ENCODE measurements around the gene DMBT1.
"Not testable (repeated sequence)": the region's sequence is repeated elsewhere in the genome, so short reads cannot be mapped to it uniquely, and the experiment has no call there.

DMBT1 gene

DNA sequence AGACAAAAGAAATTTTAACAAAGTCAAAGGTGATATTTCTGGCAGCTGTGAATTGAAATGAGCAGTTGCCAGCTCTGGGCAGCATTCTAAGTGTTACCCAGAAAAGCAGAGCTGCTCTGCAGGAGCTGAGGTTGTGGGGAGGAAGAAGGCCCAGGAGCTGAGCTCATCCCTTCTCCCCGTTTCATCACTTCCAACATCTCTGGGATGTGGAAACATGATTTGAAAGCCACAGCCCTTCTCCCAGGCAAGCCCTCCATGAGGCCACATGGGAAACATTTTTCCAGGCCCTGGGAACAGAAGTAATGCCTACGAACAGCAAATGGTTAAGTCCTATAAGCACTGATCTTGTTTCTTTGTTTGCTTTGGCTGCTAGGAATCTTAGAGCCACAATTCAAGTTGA, 10.9 kb upstream of the DMBT1 start:
- no peak for DNase-seq

- DNase-seq, result no peak
Observed at GRCh38 chr10:122550427-122550826, 10.1 kb upstream of the DMBT1 start.

DNA sequence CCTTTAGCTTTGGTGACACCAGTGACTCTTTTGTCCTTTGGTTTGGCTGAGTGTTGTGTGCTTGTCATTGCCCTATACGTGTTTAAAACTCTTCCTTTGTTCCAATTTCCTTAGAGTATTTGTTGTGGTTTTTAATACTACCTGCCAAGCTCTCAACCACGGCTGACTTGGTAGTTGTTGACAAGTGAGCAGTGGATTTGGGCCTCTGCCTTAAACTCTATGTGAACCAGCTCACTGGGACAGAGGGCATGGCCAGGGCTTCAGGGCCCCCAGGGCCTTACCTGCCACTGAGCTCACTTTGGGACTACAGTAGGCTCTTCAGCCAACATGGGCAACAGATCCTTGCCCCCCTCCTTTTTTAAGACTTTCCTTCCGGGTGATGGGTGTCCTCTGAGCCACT, 9.6 kb upstream of the DMBT1 start:
- DNase-seq, result no peak

GRCh38 chr10:122551450-122551849, 9.1 kb upstream of the DMBT1 start:
- no peak for DNase-seq

GRCh38 chr10:122553341-122553740, 7.2 kb upstream of the DMBT1 start:
- DNase-seq, result no peak

GRCh38 chr10:122554131-122555036, 6.2 kb upstream of the DMBT1 start:
- DNase-seq, result no peak

GRCh38 chr10:122555442-122555841, 5.1 kb upstream of the DMBT1 start:
- DNase-seq, result no peak

GRCh38 chr10:122557516-122557915, 3.0 kb upstream of the DMBT1 start:
- DNase-seq, result no peak

DNA sequence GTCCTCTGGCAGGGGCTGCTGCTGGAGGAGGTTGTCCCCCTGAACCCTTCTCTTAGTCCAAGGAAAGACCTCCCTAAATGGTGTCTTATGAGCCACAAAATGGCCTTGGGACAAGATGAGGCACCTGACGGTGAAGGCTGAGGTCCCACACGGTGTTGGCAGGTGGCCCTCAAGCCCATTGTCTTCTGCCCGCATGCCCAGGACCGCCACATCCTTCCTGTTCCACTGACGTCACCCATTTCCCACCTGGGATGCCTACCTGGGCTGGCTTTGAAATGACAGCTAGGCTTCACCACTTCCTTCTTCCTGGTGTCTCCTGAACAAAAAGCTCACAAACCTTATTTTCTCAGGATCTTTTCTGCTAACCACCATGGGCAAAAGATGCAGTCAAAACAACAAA, 2.1 kb upstream of the DMBT1 start:
- DNase-seq, result no peak

DNA sequence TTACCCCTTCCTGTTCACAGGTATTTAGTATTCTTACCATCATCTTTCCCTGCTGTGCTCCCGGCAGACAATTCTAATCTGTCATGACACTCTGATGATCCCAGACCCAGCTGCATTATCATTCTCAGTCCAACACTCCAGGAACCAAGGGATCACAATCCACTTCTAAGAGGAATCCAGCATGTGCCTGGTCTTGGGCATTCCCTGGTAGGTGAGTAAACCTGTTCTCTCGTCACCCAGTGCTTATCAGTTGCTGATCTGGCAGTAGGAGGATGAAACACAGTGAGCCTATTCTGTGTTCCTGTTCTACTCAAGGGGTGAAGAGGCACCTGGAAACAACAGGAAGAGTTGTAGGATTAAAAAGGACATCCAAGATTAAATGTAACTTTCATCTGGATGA, 1.3 kb upstream of the DMBT1 start:
- DNase-seq, result no peak

DNA sequence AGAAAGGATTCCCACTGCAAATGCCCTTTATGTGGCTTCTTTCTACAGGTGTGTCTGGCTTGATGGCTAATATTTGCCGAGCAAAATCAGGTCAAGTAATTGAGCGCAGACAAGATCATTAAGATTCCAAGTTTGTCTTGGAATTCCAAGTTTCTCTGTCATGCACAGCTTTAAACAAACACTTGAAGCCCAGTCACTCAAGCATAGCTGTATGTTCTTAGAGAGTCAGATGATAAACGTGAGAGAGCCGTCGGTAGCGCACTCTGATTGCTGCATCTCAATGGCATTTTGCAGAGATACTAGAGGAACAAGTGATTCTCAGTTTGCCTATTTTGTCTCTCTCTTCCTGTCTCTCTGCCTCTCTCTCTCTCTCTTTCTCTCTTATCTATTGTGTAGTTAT, 658 bp downstream of the DMBT1 start:
- DNase-seq, result no peak

DNA sequence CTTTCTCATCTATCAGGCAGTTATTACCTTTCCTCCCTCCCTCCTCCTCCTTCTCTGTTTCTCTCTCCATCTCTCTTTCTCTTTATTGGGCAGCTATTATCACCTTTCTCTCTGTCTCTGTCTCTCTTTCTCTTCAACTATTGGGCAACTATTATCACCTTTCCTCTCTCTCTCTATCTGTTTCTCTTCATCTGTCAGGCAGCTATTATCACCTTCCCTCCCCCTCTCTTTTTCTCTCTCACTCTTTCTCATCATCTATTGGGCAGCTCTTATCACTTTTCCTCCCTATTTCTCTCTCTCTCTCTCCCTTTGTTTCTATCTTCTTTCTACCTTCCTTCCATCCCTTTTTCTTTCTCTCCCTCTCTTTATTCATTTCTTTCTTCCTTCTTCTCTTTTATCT, 1.2 kb downstream of the DMBT1 start:
- DNase-seq, result no peak

- DNase-seq, result no peak
Observed at GRCh38 chr10:122564980-122565379, 4.4 kb downstream of the DMBT1 start.

- peak; percentile 73 for DNase-seq
Observed at GRCh38 chr10:122565766-122566206, 5.2 kb downstream of the DMBT1 start.

DNA sequence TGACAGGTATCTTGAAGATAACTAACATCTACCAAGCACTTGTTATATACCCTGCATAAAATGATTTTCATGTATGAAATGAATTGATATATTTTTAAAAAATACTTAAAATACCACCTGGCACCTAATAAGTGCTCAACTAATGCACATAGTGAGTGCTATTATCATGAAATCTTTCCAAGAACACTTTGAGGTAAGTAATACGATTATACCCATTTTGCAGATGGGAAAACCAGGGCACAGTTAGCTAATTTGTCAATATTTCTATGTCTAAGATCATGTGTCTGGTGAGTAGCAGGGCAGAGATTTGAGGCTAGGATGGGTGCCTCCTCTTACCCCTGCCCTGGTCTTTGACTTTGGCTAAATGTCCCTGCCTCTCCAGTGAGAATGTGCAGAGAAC, 6.1 kb downstream of the DMBT1 start:
- DNase-seq, result no peak

DNA sequence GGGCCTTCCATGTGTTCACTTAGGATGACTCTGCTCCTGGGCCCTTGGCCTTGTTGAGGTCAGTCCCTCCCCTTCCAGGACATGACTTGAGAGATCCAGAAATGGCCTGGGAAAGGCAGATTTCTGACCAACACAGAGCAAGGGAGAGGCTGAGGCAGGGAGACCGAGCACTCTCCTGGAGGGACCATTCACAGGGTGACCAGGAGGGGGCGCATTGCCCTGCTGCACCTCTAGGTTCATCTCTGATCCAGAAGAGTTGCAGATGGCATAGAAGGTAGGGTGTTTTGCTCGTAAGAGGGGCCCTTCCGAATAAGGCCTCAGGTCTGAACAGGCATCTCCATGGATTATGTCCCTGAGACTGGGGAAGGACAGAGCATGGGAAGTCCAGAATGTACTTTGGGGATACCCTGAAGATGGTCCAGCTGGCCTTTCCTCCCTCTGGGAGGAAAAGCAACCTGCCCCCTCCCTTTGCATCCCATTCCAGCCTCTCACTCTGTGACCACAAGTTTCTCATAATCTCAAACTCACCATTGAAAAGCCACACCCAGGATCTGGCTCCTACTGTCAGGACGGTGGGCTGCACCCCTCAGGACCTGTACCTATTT, 6.6 kb downstream of the DMBT1 start:
- DNase-seq, result peak; percentile 17

- no peak for DNase-seq
Observed at GRCh38 chr10:122568551-122568950, 8.0 kb downstream of the DMBT1 start.

DNA sequence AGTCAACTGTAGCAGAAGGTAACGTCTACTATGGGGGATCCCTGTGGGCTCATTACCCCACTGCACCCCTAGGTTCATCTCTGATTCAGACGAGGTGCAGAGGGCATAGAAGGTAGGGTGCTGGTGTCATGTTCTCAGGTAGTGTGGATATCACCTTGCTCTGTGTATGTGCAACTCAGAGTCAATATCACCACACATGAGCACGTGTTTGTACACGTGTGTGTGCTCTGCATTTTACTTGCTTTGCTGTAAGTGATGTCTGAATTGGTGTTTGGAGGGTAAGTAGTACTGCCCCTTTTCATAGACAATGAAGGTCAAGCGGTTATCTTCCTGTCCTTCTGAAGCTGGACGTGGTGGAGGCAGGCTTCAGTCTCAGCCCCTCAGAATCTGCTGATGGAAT, 10.4 kb downstream of the DMBT1 start:
- DNase-seq, result no peak

DNA sequence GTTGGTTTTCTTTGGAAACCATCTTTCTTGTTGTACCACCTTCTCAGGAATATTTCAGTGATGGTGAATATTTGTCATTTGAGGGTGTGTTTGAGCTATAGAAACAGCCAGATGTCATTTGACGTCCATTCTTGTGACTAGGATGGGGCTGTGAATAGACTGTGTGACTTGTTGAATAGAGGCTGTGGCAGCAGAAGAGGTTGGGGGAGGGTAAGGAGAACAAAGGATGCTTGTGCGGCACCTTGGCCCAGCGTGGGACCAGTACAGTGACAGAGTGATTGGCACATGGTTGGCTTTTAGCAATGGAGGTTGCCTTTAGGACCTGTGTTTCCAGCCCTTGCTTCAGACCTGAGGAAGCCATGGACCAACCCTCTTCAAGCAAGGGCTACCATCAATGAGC, 11.3 kb downstream of the DMBT1 start:
- no peak for DNase-seq

GRCh38 chr10:122575776-122576175, 15.2 kb downstream of the DMBT1 start:
- DNase-seq, result no peak

DNA sequence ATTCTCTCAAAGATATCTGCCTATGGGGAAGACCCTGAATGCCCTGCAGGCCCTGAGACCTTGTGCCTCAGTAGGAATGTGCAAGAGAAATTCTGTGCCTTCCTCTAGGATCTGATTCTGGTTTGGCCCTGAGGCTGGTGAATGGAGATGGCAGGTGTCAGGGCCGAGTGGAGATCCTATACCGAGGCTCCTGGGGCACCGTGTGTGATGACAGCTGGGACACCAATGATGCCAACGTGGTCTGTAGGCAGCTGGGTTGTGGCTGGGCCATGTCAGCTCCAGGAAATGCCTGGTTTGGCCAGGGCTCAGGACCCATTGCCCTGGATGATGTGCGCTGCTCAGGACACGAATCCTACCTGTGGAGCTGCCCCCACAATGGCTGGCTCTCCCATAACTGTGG, 15.7 kb downstream of the DMBT1 start:
- DNase-seq, result no peak

- DNase-seq, result no peak
Observed at GRCh38 chr10:122577311-122577885, 16.8 kb downstream of the DMBT1 start.

DNA sequence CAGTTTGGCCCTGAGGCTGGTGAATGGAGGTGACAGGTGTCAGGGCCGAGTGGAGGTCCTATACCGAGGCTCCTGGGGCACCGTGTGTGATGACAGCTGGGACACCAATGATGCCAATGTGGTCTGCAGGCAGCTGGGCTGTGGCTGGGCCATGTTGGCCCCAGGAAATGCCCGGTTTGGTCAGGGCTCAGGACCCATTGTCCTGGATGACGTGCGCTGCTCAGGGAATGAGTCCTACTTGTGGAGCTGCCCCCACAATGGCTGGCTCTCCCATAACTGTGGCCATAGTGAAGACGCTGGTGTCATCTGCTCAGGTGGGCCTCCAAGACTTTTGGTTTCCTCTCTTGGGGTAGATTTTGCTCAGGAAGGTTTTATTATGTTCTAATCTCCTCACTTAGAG, 25.5 kb downstream of the DMBT1 start:
- DNase-seq, result not testable (repeated sequence)

All from T-helper 9 cell (primary cell).